CD4-positive, alpha-beta T cell treated with Interleukin-10 for 1 hour (primary cell): Measurements from ENCODE around the gene SH2D1B.
"Not testable (repeated sequence)": the region's sequence is repeated elsewhere in the genome, so short reads cannot be mapped to it uniquely, and the experiment has no call there.

ENCODE experiments used
- DNase-seq: peaks from one replicate; pipeline ENCODE4 v3.0.0-alpha.2; 2020

Gene SH2D1B

GRCh38 chr1:162412002-162412401, at the start of gene SH2D1B:
TSS of gene SH2D1B (minus strand) at chr1:162412136. CDS start at chr1:162412016, 120 bp downstream.
- no peak for DNase-seq

GRCh38 chr1:162458236-162458635, 46.3 kb upstream of the SH2D1B start:
- DNase-seq: no peak

- DNase-seq: no peak
Measured at GRCh38 chr1:162456323-162456722, 44.4 kb upstream of the SH2D1B start.

GRCh38 chr1:162454361-162454760, 42.4 kb upstream of the SH2D1B start:
- DNase-seq: not testable (repeated sequence)

- DNase-seq: no peak
Measured at GRCh38 chr1:162446946-162447345, 35.0 kb upstream of the SH2D1B start.

GRCh38 chr1:162444903-162445302, 33.0 kb upstream of the SH2D1B start:
- no peak for DNase-seq

GRCh38 chr1:162432977-162433713, 21.2 kb upstream of the SH2D1B start:
- DNase-seq: not testable (repeated sequence)

GRCh38 chr1:162430583-162430982, 18.6 kb upstream of the SH2D1B start:
- DNase-seq: no peak

- DNase-seq: no peak
Measured at GRCh38 chr1:162422662-162423375, 10.9 kb upstream of the SH2D1B start.

- no peak for DNase-seq
Measured at GRCh38 chr1:162421258-162422164, 9.6 kb upstream of the SH2D1B start.

GRCh38 chr1:162420120-162420519, 8.2 kb upstream of the SH2D1B start:
- DNase-seq: no peak

- not testable (repeated sequence) for DNase-seq
Measured at GRCh38 chr1:162419450-162419931, 7.6 kb upstream of the SH2D1B start.

GRCh38 chr1:162418584-162418983, 6.6 kb upstream of the SH2D1B start:
- DNase-seq: not testable (repeated sequence)

- no peak for DNase-seq
Measured at GRCh38 chr1:162417650-162418049, 5.7 kb upstream of the SH2D1B start.

- DNase-seq: no peak
Measured at GRCh38 chr1:162416909-162417308, 5.0 kb upstream of the SH2D1B start.

- DNase-seq: no peak
Measured at GRCh38 chr1:162416215-162416614, 4.3 kb upstream of the SH2D1B start.

GRCh38 chr1:162407539-162407938, 4.4 kb downstream of the SH2D1B start:
- no peak for DNase-seq

- DNase-seq: no peak
Measured at GRCh38 chr1:162406811-162407210, 5.1 kb downstream of the SH2D1B start.

- no peak for DNase-seq
Measured at GRCh38 chr1:162405800-162406199, 6.1 kb downstream of the SH2D1B start.

GRCh38 chr1:162404550-162405160, 7.3 kb downstream of the SH2D1B start:
- DNase-seq: no peak

GRCh38 chr1:162400790-162401355, 11.1 kb downstream of the SH2D1B start:
- DNase-seq: no peak

- no peak for DNase-seq
Measured at GRCh38 chr1:162398999-162399580, 12.8 kb downstream of the SH2D1B start.
